Stimulated activated CD4-positive, alpha-beta T cell treated with anti-CD3 and anti-CD28 coated beads, Interleukin-15, amount 100 ng/mL, for 1 hour (primary cell): ENCODE results near the gene VTI1B.
A peak's percentile ranks its signal among the peaks of the same experiment; 100 is the strongest.
"Not testable (repeated sequence)": the region's sequence is repeated elsewhere in the genome, so short reads cannot be mapped to it uniquely, and the experiment has no call there.

Experiments used
- DNase-seq, 2 donors: peaks; one replicate each; pipeline ENCODE4 v3.0.0-alpha.2; 2020; ENCODE audit warnings: low read depth in 1 of 2, low spot score in 1 of 2

VTI1B gene, protein sequence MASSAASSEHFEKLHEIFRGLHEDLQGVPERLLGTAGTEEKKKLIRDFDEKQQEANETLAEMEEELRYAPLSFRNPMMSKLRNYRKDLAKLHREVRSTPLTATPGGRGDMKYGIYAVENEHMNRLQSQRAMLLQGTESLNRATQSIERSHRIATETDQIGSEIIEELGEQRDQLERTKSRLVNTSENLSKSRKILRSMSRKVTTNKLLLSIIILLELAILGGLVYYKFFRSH

DNA sequence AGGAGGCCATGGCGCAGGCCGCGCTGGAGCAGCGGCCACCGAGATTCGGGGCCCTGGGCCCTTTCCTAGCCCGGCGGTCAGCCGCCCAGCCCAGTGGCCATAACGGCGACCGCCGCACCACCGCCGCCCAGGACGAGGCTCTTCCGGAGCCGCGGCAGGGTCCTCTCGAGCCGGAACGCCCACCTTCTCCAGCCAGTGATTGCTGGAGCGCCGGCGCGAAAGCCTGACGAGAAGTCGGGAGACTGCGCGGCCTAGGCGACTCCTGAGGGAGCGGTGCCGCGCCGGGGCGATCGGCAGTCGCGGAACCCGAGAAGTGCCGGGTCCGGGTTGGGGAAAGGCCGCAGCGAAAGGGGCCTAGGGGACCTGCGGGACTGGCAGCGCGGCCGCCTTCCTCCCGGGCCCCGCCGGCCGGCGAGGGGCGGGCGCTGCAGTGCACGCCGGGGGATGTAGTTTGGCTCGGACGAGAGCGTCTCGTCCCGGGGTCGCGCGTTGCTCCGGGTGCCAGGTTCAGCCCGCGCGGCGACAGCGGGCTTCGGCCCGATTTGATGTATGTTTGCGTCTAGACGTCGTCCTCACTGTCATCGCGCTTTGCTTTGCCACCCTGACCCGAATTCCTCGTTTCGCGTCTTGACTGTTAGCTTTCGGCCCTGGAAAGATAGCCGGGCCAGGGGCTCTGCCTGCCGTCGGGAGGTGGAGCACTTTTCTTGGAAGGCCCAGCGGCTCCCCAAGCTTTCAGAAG, at the start of gene VTI1B:
VTI1B (minus strand) TSS at position 153 of the 739 bp plus-strand sequence; CDS start at position 10, 143 bp downstream.
- peak; percentile 64 to 66 for DNase-seq

DNA sequence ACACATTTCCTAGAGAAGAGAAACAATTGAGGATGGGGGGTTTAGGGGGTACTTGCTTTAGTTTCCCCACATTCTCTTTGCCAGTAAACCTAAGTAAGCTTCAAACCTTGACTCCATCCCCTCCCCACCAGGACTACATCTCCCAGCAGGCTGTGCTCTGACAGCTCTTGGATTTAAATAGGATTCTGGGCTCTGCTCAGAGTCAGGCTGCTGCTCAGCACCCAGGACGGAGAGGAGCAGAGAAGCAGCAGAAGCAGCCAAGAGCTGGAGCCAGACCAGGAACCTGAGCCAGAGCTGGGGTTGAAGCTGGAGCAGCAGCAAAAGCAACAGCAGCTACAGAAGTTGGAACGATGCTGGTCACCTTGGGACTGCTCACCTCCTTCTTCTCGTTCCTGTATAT, 47.9 kb upstream of the VTI1B start:
- no peak for DNase-seq

DNA sequence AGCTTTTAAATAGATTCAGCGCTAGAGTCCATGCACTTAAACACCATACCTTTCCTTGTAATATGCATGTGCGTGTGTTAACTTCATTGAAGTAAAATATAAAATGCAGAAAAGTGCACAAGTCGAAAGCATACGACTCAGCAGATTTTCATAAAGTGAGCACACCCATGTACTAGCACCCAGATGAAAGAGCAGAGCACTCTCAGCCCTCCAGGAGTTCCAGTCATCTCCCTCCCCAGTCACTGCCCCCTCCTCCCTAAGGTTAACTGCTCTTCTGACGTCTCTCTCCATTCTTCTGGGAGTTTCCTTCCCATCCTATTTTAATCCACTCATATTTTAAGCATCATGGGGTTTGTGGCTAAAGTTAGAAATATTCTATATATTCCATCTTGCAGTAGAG, 47.4 kb upstream of the VTI1B start:
- no peak for DNase-seq

DNA sequence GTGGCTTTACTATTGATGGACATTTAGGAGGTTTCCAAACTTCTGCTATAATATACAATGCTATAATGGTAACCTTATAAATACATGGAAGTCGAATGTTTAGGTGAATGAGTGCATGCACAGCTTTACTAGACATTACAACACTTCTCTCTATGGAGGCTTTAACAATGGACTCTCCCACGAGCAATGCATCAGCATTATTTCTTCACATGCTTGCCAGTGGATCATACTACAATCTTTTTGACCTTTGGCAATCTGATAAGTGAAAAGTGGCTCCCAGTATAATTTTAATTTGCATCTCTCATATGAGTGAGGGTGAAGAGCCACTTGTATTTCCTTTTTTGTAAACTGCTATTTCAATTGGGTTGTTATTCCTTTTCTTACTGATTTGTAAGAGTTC, 45.4 kb upstream of the VTI1B start:
- DNase-seq, result no peak

DNA sequence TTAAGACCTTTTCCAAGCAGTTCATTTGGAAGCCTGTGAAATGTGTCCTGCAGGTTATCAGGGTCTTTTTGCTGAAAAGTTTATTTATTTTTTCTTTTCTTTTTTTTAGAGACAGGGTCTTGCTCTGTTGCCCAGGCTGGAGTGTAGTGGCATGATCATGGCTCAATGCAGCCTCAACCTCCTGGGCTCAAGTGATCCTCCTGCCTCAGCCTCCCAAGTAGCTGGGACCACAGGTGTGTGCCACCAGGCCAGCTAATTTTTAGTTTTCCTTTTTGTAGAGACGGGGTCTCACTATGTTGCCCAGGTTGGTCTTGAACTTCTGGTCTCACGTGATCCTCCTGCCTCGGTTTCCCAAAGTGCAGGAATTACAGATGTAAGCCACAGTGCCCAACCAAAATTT, 45.0 kb upstream of the VTI1B start:
- DNase-seq, result not testable (repeated sequence)

DNA sequence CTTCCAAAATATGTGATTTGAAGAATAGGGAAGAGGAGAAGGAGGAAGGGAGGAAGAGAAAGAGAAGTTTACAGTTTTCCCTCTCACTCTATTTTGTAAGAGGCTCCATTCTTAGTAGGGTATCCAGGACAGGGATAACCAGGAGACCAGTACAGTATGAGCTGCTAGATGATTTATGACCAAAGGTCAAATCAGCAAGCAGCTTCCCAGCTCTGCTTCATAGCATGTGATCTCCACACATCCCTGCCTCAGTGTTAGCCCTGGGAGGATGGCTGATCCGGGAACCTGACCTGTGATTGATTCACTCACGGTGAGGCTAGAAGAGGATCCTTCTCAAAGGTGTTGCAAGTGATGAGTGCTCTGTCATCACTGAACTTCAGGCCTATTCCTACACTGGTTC, 43.8 kb upstream of the VTI1B start:
- DNase-seq, result no peak

DNA sequence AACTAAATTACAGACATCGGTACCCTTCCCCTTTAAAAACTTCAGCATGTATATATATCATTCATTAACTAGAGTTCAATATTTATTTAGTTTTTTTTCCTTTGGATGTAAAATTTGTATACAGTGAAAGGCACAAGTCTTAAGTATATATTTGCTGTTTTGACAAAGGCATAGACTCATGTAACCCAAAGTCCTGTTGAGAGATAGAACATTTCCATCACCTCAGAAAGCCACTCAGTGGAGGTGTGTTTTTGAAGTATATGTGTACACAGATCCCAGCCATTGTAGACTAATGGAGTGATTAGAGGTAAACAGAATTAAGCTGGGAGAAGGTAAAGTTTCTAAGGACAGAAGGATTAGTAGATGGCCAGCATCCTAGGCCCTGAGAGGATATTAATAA, 42.6 kb upstream of the VTI1B start:
- DNase-seq, result no peak

DNA sequence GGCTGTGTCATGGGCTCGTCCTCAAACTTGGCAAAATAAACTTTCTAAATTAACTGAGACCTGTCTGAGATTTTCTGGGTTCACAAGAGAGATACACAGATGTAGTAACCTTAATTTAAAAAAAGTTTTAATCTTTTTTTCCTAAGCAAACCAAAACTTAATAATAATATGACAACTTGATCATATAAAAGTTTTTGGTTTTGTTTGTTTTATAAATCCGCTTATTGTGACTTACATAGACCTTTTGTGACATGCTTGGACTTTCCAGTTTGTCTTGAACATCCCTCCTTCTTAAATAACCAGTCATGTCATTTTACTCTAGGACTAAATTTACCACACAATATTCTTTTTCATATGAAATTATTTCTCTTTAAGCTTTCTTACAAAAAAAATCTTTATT, 35.8 kb upstream of the VTI1B start:
- no peak for DNase-seq

DNA sequence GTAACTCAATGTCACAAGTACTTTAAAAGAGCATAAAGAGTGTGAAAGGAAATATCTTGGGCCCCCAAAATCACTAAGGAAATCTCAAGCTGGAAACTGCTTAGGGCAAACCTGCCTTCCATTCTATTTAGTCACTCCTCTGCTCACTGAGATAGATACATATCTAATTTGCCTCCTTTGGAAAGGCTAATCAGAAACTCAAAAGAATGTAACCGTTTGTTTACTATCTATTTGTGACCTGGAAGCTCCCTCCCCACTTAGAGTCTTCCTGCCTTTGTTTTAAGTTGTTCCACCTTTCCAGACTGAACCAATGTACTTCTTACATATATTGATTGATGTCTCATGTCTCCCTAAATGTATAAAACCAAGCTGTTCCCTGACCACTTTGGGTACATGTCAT, 35.4 kb upstream of the VTI1B start:
- DNase-seq, result not testable (repeated sequence)

DNA sequence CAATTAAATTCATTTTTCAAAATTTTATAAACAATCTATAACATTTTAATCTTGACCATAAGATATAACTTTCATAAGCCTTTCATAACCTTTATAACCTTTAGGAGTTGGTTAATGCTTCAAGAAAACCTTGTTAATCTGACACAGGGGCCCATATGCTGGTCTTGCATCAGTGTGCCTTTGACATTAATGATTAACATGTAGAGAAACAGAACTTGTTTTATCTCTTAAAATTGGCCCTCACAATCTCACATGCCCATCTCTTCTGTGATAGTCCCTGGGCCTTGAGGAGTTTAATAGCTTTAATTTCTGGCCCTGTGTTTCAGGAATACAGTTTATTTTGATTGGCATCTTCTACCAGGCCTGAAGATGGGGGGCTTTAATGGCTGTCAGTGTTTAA, 34.9 kb upstream of the VTI1B start:
- not testable (repeated sequence) for DNase-seq

DNA sequence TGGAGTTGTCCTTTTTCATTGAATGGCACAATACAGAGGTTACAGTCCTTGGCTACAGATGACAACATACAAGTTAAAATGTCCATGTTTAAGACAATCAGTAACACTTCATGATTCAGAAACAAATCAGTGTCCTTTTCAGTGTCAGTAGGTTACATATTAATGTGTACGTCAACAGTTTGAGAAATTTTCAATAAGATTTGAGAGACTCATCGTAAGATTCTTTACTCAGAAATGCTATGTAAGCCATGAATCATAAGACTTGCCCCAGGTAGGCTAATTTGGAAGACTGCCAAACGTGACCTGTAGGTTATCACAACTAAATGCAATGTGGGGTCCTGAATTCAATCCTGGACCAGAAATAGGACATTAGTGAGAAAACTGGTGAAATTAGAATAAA, 30.8 kb upstream of the VTI1B start:
- DNase-seq, result no peak

DNA sequence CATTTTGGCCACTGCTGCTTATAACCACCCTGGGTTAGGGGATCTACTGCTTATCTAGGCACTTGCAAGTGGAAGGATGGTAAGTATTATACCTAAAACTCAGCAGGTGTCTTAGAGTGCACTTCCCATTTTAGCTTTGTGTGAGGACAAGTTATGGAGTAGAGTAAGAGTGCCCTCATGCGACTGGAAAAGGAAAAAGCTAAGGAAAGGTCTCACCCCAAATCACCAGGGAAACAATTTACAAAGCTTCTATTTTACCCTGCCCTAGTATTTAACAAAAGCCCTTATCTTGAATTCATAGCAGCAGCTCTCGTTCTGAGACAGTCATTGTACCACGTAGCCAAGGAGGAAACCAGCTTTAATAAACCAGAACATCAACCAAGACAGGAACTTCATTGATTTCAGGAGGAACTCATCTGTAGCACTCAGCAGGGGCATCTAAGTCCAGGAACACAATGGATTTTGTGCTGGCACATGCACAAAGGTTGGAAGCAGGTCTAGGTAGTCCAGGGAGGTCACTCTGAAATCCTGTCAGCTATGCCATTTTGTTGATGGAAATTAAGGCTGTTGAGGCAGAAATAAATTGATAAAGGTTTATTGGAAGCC, 30.2 kb upstream of the VTI1B start:
- no peak for DNase-seq

DNA sequence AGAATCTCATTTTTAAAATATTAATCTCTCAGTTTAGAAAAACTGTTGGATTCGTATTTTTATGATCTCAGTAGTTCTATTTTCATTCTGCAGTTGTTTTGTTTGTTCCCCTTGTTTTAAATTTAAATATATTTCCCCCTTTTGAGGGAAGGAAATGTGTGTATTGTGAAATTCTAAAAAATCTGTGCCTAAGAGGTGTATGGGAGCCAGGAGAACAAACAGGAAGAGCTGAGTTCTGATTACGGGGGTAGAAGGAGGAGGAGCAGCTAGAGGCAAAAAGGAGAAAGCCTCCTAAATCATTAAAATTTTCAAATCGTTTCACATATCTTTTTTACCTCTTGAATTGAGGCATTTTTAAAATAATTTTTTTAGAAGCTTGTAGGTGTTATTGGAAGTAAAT, 29.6 kb upstream of the VTI1B start:
- no peak for DNase-seq

DNA sequence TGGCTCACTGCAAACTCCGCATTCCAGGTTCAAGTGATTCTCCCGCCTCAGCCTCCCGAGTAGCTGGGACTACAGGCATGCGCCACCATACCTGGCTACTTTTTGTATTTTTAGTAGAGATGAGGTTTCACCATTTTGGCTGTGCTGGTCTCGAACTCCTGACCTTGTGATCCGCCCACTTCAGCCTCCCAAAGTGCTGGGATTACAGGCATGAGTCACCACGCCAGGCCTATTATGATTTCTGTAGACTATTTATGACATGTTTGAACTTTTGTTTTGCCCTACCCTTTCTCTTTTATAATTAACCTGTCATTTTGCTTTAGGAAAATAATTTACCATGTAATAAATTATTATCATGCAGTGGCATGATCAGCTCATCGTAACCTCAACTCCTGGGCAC, 27.1 kb upstream of the VTI1B start, which contains the start of gene RDH12:
RDH12 (plus strand) TSS at position 395 of the 400 bp plus-strand sequence. CDS start 20,757 bp downstream, outside the sequence.
- DNase-seq, result not testable (repeated sequence)

DNA sequence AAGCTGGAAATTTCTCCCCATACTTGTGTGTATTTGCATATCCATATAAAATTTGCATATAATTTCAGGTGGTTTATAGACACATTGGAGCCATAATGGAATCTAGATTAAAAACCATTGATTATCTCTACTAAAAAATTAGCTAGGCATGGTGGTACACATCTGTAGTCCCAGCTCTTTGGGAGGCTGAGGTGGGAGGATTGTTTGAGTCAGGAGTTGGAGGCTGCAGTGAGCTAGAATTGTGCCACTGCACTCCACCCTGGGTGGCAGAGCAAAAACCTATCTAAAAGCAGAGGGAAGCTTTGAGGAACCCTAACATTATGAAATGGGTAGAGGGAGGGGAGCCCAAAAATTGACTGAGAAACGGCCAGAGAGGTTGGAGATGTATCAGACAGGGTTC, 23.7 kb upstream of the VTI1B start:
- no peak for DNase-seq

DNA sequence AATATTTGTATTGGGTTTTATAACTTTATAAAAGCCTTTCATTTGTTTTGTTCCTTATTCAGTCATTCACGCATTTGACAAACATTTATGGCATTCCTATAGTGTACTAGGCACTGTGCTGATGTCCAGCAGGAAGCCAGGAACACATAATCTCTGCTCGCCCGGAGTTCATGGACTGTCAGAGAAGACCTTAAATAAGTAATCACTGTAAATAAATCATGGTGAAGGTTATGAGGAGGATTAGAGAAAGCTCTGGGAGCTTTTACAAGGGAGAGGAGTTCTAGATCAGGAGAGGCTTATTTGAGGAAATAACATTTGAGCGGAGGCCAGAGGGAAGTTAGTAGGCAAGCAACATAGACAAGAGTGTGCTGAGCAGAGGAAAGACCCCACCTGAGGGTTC, 22.6 kb upstream of the VTI1B start:
- DNase-seq, result no peak

DNA sequence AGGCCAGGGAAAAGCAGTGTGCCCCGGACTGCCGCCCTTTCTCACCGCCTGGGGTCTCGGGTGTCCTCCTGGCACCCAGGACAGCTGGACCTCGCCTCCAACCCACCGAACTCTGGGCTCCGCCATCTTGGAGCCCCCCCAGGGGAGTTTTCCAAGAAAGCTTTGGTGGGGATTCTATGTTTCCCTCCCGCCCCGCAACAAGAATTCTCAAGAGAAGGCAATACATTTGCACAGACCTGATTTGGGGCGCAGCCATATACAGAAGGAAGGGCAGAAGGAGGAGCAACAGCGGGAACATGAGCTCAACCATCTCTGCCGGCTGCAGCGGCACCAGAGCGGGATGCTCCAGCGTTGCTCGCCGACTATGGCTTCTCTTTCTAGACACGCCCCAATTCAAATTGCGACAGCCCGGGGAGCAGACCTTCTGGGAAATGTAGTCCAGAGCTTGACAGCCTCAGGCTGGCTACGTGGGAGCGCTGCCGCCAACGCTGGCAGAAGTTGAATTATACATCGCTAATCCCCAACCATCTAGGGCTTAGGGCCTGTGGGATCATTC, 21.0 kb upstream of the VTI1B start, which contains the start of gene RDH11:
RDH11 (minus strand) TSS at position 371 of the 556 bp plus-strand sequence; CDS start at position 310, 61 bp downstream.
- peak; percentile 56 to 57 for DNase-seq

DNA sequence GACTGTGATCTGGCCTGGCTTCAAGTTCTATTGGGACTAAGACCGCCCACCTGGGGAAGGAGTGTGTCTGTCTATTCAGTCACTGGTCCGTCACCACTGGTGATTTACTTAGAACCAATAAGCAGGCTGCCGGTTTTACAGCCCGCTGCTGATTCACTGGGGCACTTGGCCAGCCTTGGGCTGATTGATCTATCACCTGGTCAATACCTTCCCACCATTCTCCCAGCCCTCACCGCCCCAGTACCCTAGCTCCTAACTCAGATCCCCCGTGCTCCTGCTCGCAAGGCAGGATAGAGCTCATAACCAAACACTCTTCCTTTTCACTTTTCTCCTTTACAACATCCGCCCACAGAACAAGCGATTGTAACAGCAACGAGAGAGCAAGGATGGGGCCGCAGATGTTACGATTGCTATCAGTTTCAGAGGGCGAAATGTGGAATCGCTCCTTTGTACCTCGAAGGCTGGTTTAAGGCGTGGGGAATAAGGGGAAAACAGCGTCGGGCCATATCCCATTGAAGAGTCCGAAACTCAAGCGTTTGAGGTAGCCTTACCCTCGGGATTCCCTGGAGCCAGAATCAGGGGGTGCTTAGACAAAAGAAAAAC, 20.5 kb upstream of the VTI1B start:
- DNase-seq, result peak; percentile 10 to 33

DNA sequence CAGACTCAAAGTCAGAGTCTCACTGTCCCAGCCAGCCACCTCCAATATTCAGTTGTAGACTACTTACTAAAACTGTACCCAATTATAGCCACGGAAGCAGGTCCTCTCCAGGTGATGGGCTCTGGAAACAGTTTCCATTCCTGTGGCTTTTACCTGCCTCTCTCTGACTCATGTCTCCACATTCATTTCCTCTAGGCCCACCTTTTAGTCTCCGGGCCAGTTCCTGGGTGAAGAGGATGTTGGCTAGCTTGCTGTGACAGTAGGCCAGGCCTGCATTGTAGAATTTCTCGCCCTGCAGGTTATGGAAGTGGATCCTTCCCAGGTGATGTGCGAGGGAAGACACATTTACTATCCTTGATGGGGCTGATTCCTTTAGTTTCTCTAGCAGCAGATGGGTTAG, 15.6 kb upstream of the VTI1B start:
- DNase-seq, result no peak

DNA sequence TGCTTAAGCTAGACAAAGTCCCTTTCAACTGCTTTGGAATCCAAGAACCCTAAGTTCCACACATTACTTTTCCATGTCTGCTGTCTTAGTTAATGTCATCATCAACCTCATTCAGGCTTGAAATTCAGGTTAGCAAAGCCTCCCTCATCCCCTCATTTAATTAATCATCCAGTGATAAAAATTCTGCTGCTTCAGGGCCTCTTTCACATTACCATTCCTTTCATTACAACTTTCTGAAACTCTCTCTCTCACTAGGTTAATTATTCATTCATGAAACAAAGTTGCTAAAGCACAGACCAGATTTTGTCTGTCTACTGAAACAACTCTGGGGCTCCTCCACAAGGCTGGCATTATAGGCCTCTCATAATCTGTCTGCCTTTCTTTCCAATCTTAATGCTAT, 9.4 kb upstream of the VTI1B start:
- DNase-seq, result no peak

DNA sequence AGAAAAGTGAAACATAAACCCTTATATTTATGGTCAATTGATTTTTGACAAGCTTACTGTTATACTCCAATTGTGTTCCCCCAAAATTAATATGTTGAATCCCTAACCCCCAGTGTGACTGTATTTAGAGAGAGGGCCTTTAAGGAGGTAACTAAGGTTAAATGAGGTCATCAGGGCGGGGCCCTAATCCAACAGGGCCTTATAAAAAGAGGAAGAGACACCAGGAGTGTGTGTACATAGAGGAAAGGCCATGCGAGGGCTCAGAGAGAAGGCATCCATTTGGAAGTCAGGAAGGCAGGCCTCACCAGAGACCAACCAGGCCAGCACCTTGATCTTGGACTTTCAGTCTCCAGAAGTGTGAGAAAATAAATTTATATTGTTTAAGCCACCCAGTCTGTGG, 6.5 kb upstream of the VTI1B start:
- no peak for DNase-seq
